ENCODE results near the gene MGARP. TPM values are rescaled to one million over a fixed set of nuclear protein-coding genes. Genes with fewer than 3 reads are reported as not detected.
A peak's percentile ranks its signal among the peaks of the same experiment; 100 is the strongest.

The MGARP gene
- total and polyA plus RNA-seq, 9 of the 15 experiments (the other 6 are each of a cell fraction or from before 2014, with no cell fraction given), result 0.11 to 0.45 (median 0.23) TPM; not detected in 4

DNA sequence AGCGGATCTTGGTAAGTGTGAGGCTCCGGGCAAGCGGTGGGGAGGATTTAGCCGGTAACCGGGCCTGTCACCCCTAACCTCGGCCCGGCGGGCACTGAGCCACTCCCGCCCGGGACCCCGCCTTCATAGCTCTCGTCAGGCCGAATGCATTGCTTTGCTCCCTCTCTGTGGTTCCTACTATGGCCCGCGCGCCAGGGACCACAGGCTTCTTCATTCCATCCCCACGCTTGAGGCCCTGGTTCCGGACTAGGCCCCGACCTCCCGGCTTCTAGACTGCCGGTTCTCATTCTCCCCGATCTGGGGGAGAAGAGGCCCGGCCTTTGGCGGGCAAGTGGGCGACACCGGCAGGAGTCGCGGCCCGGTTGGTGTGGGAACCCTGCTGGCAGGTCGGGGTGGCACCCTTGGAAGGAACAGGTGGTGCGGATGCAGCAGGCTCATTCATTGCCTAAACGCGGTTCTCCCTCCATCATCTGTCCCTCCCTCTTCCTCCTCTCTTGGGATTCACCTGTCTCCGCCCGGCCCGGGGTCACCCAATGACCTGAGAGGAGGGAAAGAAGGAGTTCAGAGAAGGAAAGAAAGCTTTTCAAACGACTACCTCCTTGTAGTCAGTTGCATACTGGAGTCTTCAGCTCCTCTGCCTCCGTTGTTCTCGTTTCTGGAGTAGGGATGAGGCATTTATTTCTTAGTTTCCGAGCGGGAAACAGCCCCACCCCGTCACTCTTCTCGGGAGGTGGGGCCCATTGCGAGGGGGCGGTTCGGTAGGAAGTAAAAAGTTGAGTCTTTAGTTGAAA lies 22.0 kb upstream of the MGARP start, which contains the start of gene NDUFC1 (continued):
- TF ChIP-seq, protein P1, sequence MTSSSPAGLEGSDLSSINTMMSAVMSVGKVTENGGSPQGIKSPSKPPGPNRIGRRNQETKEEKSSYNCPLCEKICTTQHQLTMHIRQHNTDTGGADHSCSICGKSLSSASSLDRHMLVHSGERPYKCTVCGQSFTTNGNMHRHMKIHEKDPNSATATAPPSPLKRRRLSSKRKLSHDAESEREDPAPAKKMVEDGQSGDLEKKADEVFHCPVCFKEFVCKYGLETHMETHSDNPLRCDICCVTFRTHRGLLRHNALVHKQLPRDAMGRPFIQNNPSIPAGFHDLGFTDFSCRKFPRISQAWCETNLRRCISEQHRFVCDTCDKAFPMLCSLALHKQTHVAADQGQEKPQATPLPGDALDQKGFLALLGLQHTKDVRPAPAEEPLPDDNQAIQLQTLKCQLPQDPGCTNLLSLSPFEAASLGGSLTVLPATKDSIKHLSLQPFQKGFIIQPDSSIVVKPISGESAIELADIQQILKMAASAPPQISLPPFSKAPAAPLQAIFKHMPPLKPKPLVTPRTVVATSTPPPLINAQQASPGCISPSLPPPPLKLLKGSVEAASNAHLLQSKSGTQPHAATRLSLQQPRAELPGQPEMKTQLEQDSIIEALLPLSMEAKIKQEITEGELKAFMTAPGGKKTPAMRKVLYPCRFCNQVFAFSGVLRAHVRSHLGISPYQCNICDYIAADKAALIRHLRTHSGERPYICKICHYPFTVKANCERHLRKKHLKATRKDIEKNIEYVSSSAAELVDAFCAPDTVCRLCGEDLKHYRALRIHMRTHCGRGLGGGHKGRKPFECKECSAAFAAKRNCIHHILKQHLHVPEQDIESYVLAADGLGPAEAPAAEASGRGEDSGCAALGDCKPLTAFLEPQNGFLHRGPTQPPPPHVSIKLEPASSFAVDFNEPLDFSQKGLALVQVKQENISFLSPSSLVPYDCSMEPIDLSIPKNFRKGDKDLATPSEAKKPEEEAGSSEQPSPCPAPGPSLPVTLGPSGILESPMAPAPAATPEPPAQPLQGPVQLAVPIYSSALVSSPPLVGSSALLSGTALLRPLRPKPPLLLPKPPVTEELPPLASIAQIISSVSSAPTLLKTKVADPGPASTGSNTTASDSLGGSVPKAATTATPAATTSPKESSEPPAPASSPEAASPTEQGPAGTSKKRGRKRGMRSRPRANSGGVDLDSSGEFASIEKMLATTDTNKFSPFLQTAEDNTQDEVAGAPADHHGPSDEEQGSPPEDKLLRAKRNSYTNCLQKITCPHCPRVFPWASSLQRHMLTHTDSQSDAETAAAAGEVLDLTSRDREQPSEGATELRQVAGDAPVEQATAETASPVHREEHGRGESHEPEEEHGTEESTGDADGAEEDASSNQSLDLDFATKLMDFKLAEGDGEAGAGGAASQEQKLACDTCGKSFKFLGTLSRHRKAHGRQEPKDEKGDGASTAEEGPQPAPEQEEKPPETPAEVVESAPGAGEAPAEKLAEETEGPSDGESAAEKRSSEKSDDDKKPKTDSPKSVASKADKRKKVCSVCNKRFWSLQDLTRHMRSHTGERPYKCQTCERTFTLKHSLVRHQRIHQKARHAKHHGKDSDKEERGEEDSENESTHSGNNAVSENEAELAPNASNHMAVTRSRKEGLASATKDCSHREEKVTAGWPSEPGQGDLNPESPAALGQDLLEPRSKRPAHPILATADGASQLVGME (CRISPR knock-in tag; IDR thresholded peaks at IDR 0.05), result no peak
- TF ChIP-seq ZNF444 (CRISPR knock-in tag; IDR thresholded peaks at IDR 0.05) (no peak), ZNF668 (CRISPR knock-in tag; IDR thresholded peaks at IDR 0.05) (no peak), FOXK2 (conservative IDR thresholded peaks at IDR 0.05 in 1 of 2, IDR thresholded peaks at IDR 0.05 in 1 of 2; ENCODE audit: low read depth in 2 of 2) (0 out of 4 replicates have a peak, but pooled peaks of 1 of the 2 experiments have one; percentile 10), CBX5 (IDR thresholded peaks at IDR 0.05; ENCODE audit: borderline replicate concordance, low read depth) (no peak), PHTF2 (CRISPR knock-in tag; IDR thresholded peaks at IDR 0.05) (no peak), HNRNPLL (IDR thresholded peaks at IDR 0.05; ENCODE audit: low read depth, low read length, poor library complexity, severe bottlenecking) (no peak), GTF2A2 (tag; IDR thresholded peaks at IDR 0.05) (no peak), TBL1XR1 (IDR thresholded peaks at IDR 0.05; ENCODE audit: low read length in 2 of 2) (no peak), POU5F1 (IDR thresholded peaks at IDR 0.05; ENCODE audit: borderline replicate concordance, low read depth, low read length, partially characterized antibody) (no peak), KLF13 (tag; IDR thresholded peaks at IDR 0.05; ENCODE audit: borderline replicate concordance, low read depth) (no peak), U2AF2 (optimal IDR thresholded peaks at IDR 0.05; ENCODE audit: low read depth, low read length) (no peak), RBM25 (IDR thresholded peaks at IDR 0.05; ENCODE audit: low read depth, low read length, severe bottlenecking) (no peak)
- TF ChIP-seq, protein P2, sequence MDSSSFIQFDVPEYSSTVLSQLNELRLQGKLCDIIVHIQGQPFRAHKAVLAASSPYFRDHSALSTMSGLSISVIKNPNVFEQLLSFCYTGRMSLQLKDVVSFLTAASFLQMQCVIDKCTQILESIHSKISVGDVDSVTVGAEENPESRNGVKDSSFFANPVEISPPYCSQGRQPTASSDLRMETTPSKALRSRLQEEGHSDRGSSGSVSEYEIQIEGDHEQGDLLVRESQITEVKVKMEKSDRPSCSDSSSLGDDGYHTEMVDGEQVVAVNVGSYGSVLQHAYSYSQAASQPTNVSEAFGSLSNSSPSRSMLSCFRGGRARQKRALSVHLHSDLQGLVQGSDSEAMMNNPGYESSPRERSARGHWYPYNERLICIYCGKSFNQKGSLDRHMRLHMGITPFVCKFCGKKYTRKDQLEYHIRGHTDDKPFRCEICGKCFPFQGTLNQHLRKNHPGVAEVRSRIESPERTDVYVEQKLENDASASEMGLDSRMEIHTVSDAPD (CRISPR knock-in tag; IDR thresholded peaks at IDR 0.05), result no peak
- TF ChIP-seq, protein P3, sequence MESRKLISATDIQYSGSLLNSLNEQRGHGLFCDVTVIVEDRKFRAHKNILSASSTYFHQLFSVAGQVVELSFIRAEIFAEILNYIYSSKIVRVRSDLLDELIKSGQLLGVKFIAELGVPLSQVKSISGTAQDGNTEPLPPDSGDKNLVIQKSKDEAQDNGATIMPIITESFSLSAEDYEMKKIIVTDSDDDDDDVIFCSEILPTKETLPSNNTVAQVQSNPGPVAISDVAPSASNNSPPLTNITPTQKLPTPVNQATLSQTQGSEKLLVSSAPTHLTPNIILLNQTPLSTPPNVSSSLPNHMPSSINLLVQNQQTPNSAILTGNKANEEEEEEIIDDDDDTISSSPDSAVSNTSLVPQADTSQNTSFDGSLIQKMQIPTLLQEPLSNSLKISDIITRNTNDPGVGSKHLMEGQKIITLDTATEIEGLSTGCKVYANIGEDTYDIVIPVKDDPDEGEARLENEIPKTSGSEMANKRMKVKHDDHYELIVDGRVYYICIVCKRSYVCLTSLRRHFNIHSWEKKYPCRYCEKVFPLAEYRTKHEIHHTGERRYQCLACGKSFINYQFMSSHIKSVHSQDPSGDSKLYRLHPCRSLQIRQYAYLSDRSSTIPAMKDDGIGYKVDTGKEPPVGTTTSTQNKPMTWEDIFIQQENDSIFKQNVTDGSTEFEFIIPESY (CRISPR knock-in tag; IDR thresholded peaks at IDR 0.05), result no peak
- TF ChIP-seq, protein P4, sequence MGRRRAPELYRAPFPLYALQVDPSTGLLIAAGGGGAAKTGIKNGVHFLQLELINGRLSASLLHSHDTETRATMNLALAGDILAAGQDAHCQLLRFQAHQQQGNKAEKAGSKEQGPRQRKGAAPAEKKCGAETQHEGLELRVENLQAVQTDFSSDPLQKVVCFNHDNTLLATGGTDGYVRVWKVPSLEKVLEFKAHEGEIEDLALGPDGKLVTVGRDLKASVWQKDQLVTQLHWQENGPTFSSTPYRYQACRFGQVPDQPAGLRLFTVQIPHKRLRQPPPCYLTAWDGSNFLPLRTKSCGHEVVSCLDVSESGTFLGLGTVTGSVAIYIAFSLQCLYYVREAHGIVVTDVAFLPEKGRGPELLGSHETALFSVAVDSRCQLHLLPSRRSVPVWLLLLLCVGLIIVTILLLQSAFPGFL (CRISPR knock-in tag; IDR thresholded peaks at IDR 0.05), result 0 out of 2 replicates have a peak, but pooled peaks have one; percentile 46

Data from K562 (cell line).